NT2/D1 (cell line): ENCODE measurements around the gene VAMP2.

ENCODE experiments used
- SUZ12 ChIP-seq: IDR thresholded peaks from 2 replicates; pipeline ENCODE4 v1.6.1; 2011; ENCODE audit not compliant: insufficient read length, insufficient read depth; ENCODE audit errors: extremely low read depth
- YY1 ChIP-seq: IDR thresholded peaks from 2 replicates; pipeline ENCODE4 v1.6.1; 2011; ENCODE audit not compliant: insufficient read length, insufficient read depth
- ZNF274 ChIP-seq: IDR thresholded peaks from 2 replicates; pipeline ENCODE4 v1.6.1; 2011; ENCODE audit warnings: mild to moderate bottlenecking, low read depth, low read length

- TF ChIP-seq YY1 (no peak), SUZ12 (no peak), ZNF274 (no peak)
Measured at GRCh38 chr17:8210761-8211458, 48.2 kb upstream of the VAMP2 start.
